Stimulated activated CD4-positive, alpha-beta T cell treated with anti-CD3 and anti-CD28 coated beads, Interleukin-12 subunit alpha, Interleukin-12 subunit beta, amount 100 ng/mL, for 48 hours (primary cell): ENCODE data around the gene ANXA2.

Source experiments
- DNase-seq, 3 donors: peaks; one replicate each; pipeline ENCODE4 v3.0.0-alpha.2; 2020; ENCODE audit warnings: low read depth in 2 of 3, low spot score in 1 of 3

ANXA2 gene

GRCh38 chr15:60301024-60301423 is 96.8 kb downstream of the ANXA2 start:
- no peak for DNase-seq

GRCh38 chr15:60299452-60300047 is 98.2 kb downstream of the ANXA2 start:
- no peak for DNase-seq
